IMR-90 (cell line): ENCODE data around the gene LRP5. TPM values are rescaled to one million over a fixed set of nuclear protein-coding genes. Genes with fewer than 3 reads are reported as not detected.

ENCODE experiments used
- ATAC-seq: fragments of 200-7000 bp; cut with Tn5 transposase; 2 replicates; pipeline ENCODE4 v1.9.1; 2020; ENCODE audit warnings: low read depth, mild to moderate bottlenecking, moderate library complexity
- BruUV-seq: library from RNA; stranded (reverse); fragments of 400-500 nt; replicated peaks from 2 replicates; lab custom pipeline; 2021; lab: Mats Ljungman, UMichigan
- CTCF ChIA-PET: fragments of 300-600 bp; formaldehyde crosslinking; extraction: SDS; loops from one replicate; lab custom pipeline; 2021; ENCODE audit warnings: antibody characterized with exemption; lab: Yijun Ruan, JAX
- POLR2A ChIA-PET: fragments of 300-600 bp; sonication (Branson Sonifier 250); formaldehyde crosslinking; loops from one replicate; lab custom pipeline; 2022; ENCODE audit warnings: antibody characterized with exemption; ENCODE audit not compliant: unreplicated experiment; lab: Charles Lee
- DNase-seq: peaks from one replicate; pipeline ENCODE4 v3.0.0; 2013
- H2AFZ ChIP-seq: replicated peaks from 2 replicates; pipeline ENCODE3; 2013; ENCODE audit warnings: low read length, mild to moderate bottlenecking; ENCODE audit not compliant: poor library complexity
- H2AK5ac ChIP-seq: 2 replicates; pipeline ENCODE4 v1.6.1; 2013; ENCODE audit warnings: low read depth, low read length, inconsistent platforms
- H2AK9ac ChIP-seq: replicated peaks from 2 replicates; pipeline ENCODE3; 2013; ENCODE audit warnings: mild to moderate bottlenecking, low read depth, low read length, moderate library complexity; ENCODE audit not compliant: poor library complexity
- H2BK120ac ChIP-seq: 2 replicates; pipeline ENCODE4 v1.6.1; 2013; ENCODE audit warnings: low read depth, low read length, inconsistent platforms
- H2BK15ac ChIP-seq: 3 replicates; pipeline ENCODE4 v1.6.1; 2013; ENCODE audit warnings: low read depth, low read length, inconsistent platforms
- H2BK20ac ChIP-seq: 2 replicates; pipeline ENCODE4 v1.6.1; 2013; ENCODE audit warnings: low read depth, mild to moderate bottlenecking, inconsistent platforms, low read length, moderate library complexity
- H2BK5ac ChIP-seq: 2 replicates; pipeline ENCODE4 v1.6.1; 2013; ENCODE audit warnings: mild to moderate bottlenecking, low read depth, low read length, inconsistent platforms; ENCODE audit not compliant: poor library complexity, severe bottlenecking
- H3K14ac ChIP-seq: replicated peaks from 2 replicates; pipeline ENCODE4 v1.6.1; 2013; ENCODE audit warnings: low read depth, low read length, inconsistent platforms
- H3K18ac ChIP-seq: 2 replicates; pipeline ENCODE4 v1.6.1; 2013; ENCODE audit warnings: low read depth, low read length, control low read depth
- H3K23ac ChIP-seq: 2 replicates; pipeline ENCODE4 v1.6.1; 2013; ENCODE audit warnings: low read depth, low read length, inconsistent platforms
- H3K27ac ChIP-seq: 2 replicates; pipeline ENCODE4 v1.5.1; 2013; ENCODE audit warnings: mild to moderate bottlenecking, control low read depth, low read length; ENCODE audit not compliant: insufficient read depth
- H3K27me3 ChIP-seq: 2 replicates; pipeline ENCODE4 v1.6.1; 2013; ENCODE audit warnings: low read length; ENCODE audit not compliant: control insufficient read depth, insufficient read depth
- H3K36me3 ChIP-seq: 2 replicates; pipeline ENCODE4 v1.6.1; 2013; ENCODE audit warnings: low read length, mixed read lengths; ENCODE audit not compliant: control insufficient read depth, insufficient read depth
- H3K4ac ChIP-seq: 2 replicates; pipeline ENCODE4 v1.6.1; 2013; ENCODE audit warnings: low read depth, low read length, inconsistent platforms
- H3K4me1 ChIP-seq: 2 replicates; pipeline ENCODE4 v1.6.1; 2013; ENCODE audit warnings: low read length, mixed read lengths; ENCODE audit not compliant: control insufficient read depth, insufficient read depth
- H3K4me2 ChIP-seq: 2 replicates; pipeline ENCODE4 v1.6.1; 2013; ENCODE audit warnings: low read depth, mild to moderate bottlenecking, control low read depth, low read length, moderate library complexity
- H3K4me3 ChIP-seq: 2 replicates; pipeline ENCODE4 v1.5.1; 2013; ENCODE audit warnings: low read depth, mild to moderate bottlenecking, control low read depth, low read length, moderate library complexity; ENCODE audit not compliant: insufficient read depth
- H3K56ac ChIP-seq: 2 replicates; pipeline ENCODE4 v1.6.1; 2013; ENCODE audit warnings: low read length, inconsistent platforms; ENCODE audit not compliant: insufficient read depth; ENCODE audit errors: extremely low read depth
- H3K79me1 ChIP-seq, 2 experiments: 2 replicates each; pipeline ENCODE4 v1.6.1; 2013; ENCODE audit warnings: low read length in 2 of 2, inconsistent platforms in 1 of 2, low read depth in 1 of 2
- H3K9ac ChIP-seq: 2 replicates; pipeline ENCODE4 v1.6.1; 2013; ENCODE audit warnings: low read depth, low read length, control low read depth
- H3K9me1 ChIP-seq: 2 replicates; pipeline ENCODE4 v1.6.1; 2013; ENCODE audit warnings: low read length, inconsistent platforms; ENCODE audit not compliant: insufficient read depth
- H3K9me3 ChIP-seq: 2 replicates; pipeline ENCODE4 v1.6.1; 2013; ENCODE audit warnings: low read length; ENCODE audit not compliant: control insufficient read depth, insufficient read depth
- H4K20me1 ChIP-seq: 2 replicates; pipeline ENCODE4 v1.6.1; 2013; ENCODE audit warnings: low read length, inconsistent platforms; ENCODE audit not compliant: insufficient read depth
- H4K5ac ChIP-seq: 2 replicates; pipeline ENCODE4 v1.6.1; 2013; ENCODE audit warnings: mild to moderate bottlenecking, low read depth, low read length, control low read depth
- H4K8ac ChIP-seq, 2 experiments: 2 replicates each; pipeline ENCODE4 v1.6.1; 2013; ENCODE audit warnings: low read depth in 2 of 2, low read length in 2 of 2, control low read depth in 1 of 2, inconsistent platforms in 1 of 2
- H4K91ac ChIP-seq: 2 replicates; pipeline ENCODE4 v1.6.1; 2013; ENCODE audit warnings: low read depth, low read length, inconsistent platforms; ENCODE audit not compliant: insufficient read depth
- CEBPB ChIP-seq: IDR thresholded peaks from 2 replicates; pipeline ENCODE4 v1.6.1; 2012; ENCODE audit warnings: low read depth, low read length, improper control_type of control experiment
- CHD1 ChIP-seq: IDR thresholded peaks from 2 replicates; pipeline ENCODE4 v1.6.1; 2012; ENCODE audit warnings: low read depth, low read length, improper control_type of control experiment
- ELK1 ChIP-seq: fragments of 150-350 bp; IDR thresholded peaks from 2 replicates; pipeline ENCODE4 v1.6.1; 2016; ENCODE audit warnings: low read depth, mild to moderate bottlenecking, low read length, moderate library complexity, borderline replicate concordance
- FOS ChIP-seq: fragments of 150-350 bp; IDR thresholded peaks from 2 replicates; pipeline ENCODE4 v1.6.1; 2016; ENCODE audit warnings: low read depth, low read length
- MAFK ChIP-seq: IDR thresholded peaks from 2 replicates; pipeline ENCODE4 v1.6.1; 2012; ENCODE audit warnings: low read depth, low read length, improper control_type of control experiment
- MAZ ChIP-seq: IDR thresholded peaks from 2 replicates; pipeline ENCODE4 v1.6.1; 2012; ENCODE audit warnings: low read depth, mild to moderate bottlenecking, low read length, improper control_type of control experiment, moderate library complexity, borderline replicate concordance
- NFE2L2 ChIP-seq: fragments of 150-350 bp; IDR thresholded peaks from 2 replicates; pipeline ENCODE4 v1.6.1; 2016; ENCODE audit warnings: low read depth, mild to moderate bottlenecking, low read length
- POLR2A ChIP-seq: IDR thresholded peaks from 2 replicates; pipeline ENCODE4 v1.6.1; 2012; ENCODE audit warnings: mild to moderate bottlenecking, low read depth, low read length
- RAD21 ChIP-seq: IDR thresholded peaks from 2 replicates; pipeline ENCODE4 v1.6.1; 2012; ENCODE audit warnings: low read length, improper control_type of control experiment
- RCOR1 ChIP-seq: IDR thresholded peaks from 2 replicates; pipeline ENCODE4 v1.6.1; 2012; ENCODE audit warnings: mild to moderate bottlenecking, low read length, improper control_type of control experiment; ENCODE audit not compliant: insufficient replicate concordance
- RFX5 ChIP-seq: IDR thresholded peaks from 2 replicates; pipeline ENCODE4 v1.8.0; 2012; ENCODE audit warnings: low read depth, mild to moderate bottlenecking, low read length, moderate library complexity
- SMC3 ChIP-seq: fragments of 150-350 bp; IDR thresholded peaks from 2 replicates; pipeline ENCODE4 v1.6.1; 2016; ENCODE audit warnings: low read depth, mild to moderate bottlenecking, antibody characterized with exemption, low read length, moderate library complexity
- WGBS, 2 experiments: methylation state at CpG; one replicate each; pipeline versions ENCODE4 v1.1.5 to v1.1.7; 2013; ENCODE audit warnings: missing lambda C conversion rate in 2 of 2; ENCODE audit not compliant: insufficient read length in 1 of 2; ENCODE audit errors: extremely low coverage in 2 of 2; 5-methylcytosine and 5-hydroxymethylcytosine counted together
- dilution Hi-C: fragments of 300-500 bp; cut with HindIII; formaldehyde crosslinking; loops from one replicate; pipeline ENCODE4 v1.14.3; 2018; ENCODE audit warnings: low sequenced_read_pairs; ENCODE audit not compliant: unreplicated experiment
- in situ Hi-C: fragments of 300-500 bp; cut with MboI; formaldehyde crosslinking; loops from 3 replicates; pipeline ENCODE4 v1.14.3; 2019; ENCODE audit warnings: low sequenced_read_pairs, inconsistent platforms, mixed read lengths
- intact Hi-C: fragments of 100-400 bp; cut with micrococcal nuclease; formaldehyde crosslinking; loops from 2 replicates; pipeline ENCODE4 v1.10.0; 2022
- polyA plus RNA-seq, 3 experiments: library from polyadenylated mRNA; depleted of rRNA; stranded (reverse); fragments of >200 nt; gene quantifications; 2 replicates each; pipeline ENCODE4 v1.2.3, GENCODE V29; 2012; ENCODE audit warnings: low replicate concordance in 1 of 3
- total RNA-seq: library from RNA; depleted of rRNA; stranded (reverse); fragments of >200 nt; gene quantifications from 2 replicates; pipeline ENCODE4 v1.2.3, GENCODE V29; 2012
- TF ChIP-seq, protein P1 (sequence below): fragments of 150-350 bp; IDR thresholded peaks from 2 replicates; pipeline ENCODE4 v1.6.1; 2017; ENCODE audit warnings: mild to moderate bottlenecking, antibody characterized with exemption, low read length, low read depth
- TF ChIP-seq, protein P2 (sequence below): conservative IDR thresholded peaks from 2 replicates; pipeline ENCODE4 v1.5.1; 2012; ENCODE audit warnings: mild to moderate bottlenecking, low read depth, low read length, improper control_type of control experiment

LRP5 gene
- total and polyA plus RNA-seq, 2 of the 4 experiments (the other 2 are of a cell fraction), result 10.4 to 15.0 TPM

- ATAC-seq (no peak), DNase-seq (no peak)
- Histone ChIP-seq H4K5ac (no peak overlapping the region), H3K14ac (no peak overlapping the region), H3K4me1 (peaks cover 13% of the 10 kb centered on the region), H2AK5ac (no peak overlapping the region; the same call in 1 of the 2 replicates), H3K27me3 (no peaks in the 10 kb centered on the region), H3K56ac (no peak overlapping the region), H3K4me3 (peak overlapping the region; percentile 64; the same call in 1 of the 2 replicates), H3K9ac (no peak overlapping the region), H3K9me3 (no peaks in the 10 kb centered on the region), H3K79me1 (peaks cover 18 to 32% of the 10 kb centered on the region in 2 experiments), H2BK20ac (no peak overlapping the region), H3K4ac (no peak overlapping the region), H2BK5ac (no peak overlapping the region), H3K23ac (peak overlapping the region; percentile 11; the same call in 1 of the 2 replicates), H4K20me1 (peaks cover 15% of the 10 kb centered on the region), H3K36me3 (no peaks in the 10 kb centered on the region), H3K27ac (no peak overlapping the region), H4K8ac (no peak overlapping the region), H3K4me2 (no peak overlapping the region), H2BK120ac (no peak overlapping the region), H2AFZ (peak overlapping the region; percentile 37), H2BK15ac (no peak overlapping the region), H3K18ac (no peak overlapping the region), H3K9me1 (0 out of 2 replicates have a peak, but pooled peaks cover 3% of the 10 kb centered on the region), H4K91ac (no peak overlapping the region), H2AK9ac (no peak overlapping the region)
- ChIA-PET CTCF (no interaction called here), POLR2A (no interaction called here)
- 95% methylated on average over 4 of the region's 25 CpGs; no CpG with 5 or more reads in 1 of the 2 experiments for WGBS, 2 experiments
- dilution Hi-C loops (no loop called here), intact Hi-C loops (loop anchor here (5.0 kb wide), 1 partner anchor 136 kb away; no protein-coding TSS in a partner anchor), in situ Hi-C loops (no loop called here)
- BruUV-seq, result no TSS peak
- TF ChIP-seq NFE2L2 (no peak), ELK1 (no peak), RFX5 (no peak), SMC3 (no peak), CEBPB (no peak), CHD1 (no peak), MAZ (no peak), MAFK (no peak), POLR2A (no peak), FOS (no peak), RAD21 (no peak), RCOR1 (no peak)
- TF ChIP-seq, protein P1, sequence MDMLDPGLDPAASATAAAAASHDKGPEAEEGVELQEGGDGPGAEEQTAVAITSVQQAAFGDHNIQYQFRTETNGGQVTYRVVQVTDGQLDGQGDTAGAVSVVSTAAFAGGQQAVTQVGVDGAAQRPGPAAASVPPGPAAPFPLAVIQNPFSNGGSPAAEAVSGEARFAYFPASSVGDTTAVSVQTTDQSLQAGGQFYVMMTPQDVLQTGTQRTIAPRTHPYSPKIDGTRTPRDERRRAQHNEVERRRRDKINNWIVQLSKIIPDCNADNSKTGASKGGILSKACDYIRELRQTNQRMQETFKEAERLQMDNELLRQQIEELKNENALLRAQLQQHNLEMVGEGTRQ, result no peak
- TF ChIP-seq, protein P2, sequence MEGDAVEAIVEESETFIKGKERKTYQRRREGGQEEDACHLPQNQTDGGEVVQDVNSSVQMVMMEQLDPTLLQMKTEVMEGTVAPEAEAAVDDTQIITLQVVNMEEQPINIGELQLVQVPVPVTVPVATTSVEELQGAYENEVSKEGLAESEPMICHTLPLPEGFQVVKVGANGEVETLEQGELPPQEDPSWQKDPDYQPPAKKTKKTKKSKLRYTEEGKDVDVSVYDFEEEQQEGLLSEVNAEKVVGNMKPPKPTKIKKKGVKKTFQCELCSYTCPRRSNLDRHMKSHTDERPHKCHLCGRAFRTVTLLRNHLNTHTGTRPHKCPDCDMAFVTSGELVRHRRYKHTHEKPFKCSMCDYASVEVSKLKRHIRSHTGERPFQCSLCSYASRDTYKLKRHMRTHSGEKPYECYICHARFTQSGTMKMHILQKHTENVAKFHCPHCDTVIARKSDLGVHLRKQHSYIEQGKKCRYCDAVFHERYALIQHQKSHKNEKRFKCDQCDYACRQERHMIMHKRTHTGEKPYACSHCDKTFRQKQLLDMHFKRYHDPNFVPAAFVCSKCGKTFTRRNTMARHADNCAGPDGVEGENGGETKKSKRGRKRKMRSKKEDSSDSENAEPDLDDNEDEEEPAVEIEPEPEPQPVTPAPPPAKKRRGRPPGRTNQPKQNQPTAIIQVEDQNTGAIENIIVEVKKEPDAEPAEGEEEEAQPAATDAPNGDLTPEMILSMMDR, result no peak
Observed at GRCh38 chr11:68311160-68312116, 953 bp upstream of the LRP5 start.
